GM21723 (cell line): ENCODE results near the gene POU6F1.

Experiments used
- ATAC-seq: cut with Tn5 transposase; IDR thresholded peaks from one replicate; pipeline ENCODE4 v1.9.1; 2021; ENCODE audit warnings: mild to moderate bottlenecking, moderate library complexity; ENCODE audit not compliant: unreplicated experiment

Gene POU6F1

GRCh38 chr12:51171884-51172514 lies 45.9 kb downstream of the POU6F1 start:
- peak; percentile 24 for ATAC-seq

- no peak for ATAC-seq
Observed at GRCh38 chr12:51163795-51164194, 54.1 kb downstream of the POU6F1 start.

- ATAC-seq = no peak
Observed at GRCh38 chr12:51162217-51162616, 55.6 kb downstream of the POU6F1 start.

DNA sequence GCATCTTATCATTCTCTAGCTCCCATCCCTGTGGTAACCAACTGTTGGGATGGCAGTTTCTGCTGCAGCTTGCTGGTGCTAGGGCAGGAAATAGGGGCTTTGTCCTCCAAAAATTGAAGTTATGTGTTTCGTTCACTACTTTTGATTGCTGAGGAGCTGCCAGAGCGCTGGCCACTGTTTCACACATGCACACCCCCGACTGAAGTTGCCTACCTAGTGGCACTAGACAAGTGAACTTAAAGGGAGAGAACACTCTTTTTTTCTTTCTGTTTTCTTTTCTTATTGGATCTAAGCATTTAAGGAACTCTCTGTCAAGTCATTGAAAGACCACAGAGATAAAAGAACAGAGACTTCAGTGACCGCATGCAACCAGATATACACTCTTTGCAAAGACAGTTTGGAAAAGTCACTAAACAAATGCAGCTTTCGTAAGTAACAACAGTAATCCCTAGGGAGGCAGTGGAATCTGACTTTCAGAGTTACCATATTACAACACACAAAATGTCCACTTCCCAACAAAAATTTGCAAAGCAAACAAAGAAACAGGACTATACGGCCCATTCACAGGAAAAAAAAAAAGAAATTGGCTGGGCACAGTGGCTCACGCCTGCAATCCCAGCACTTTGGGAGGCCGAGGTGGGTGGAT lies 56.9 kb downstream of the POU6F1 start:
- no peak for ATAC-seq

GRCh38 chr12:51156245-51156765 lies 61.6 kb downstream of the POU6F1 start:
- ATAC-seq = no peak

GRCh38 chr12:51152953-51153352 lies 64.9 kb downstream of the POU6F1 start:
- ATAC-seq = no peak

GRCh38 chr12:51150777-51151176 lies 67.1 kb downstream of the POU6F1 start:
- no peak for ATAC-seq

DNA sequence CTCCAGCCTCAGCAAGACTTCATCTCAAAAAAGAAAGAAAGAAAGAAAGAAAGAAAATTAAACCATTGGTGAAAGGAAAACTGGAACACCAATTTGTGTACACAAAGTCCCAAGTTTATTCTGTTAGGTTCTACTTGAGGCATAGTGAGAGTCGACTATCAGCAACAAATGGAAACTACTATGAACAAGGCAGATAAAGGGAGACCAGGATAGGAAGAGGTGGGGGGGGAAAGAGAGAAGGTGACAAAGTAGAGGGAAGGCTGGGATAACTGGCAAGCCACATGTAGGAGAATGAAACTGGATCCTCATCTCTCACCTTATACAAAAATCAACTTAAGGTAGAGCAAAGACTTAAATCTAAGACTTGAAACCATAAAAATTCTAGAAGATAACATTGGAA lies 70.6 kb downstream of the POU6F1 start:
- ATAC-seq = no peak

DNA sequence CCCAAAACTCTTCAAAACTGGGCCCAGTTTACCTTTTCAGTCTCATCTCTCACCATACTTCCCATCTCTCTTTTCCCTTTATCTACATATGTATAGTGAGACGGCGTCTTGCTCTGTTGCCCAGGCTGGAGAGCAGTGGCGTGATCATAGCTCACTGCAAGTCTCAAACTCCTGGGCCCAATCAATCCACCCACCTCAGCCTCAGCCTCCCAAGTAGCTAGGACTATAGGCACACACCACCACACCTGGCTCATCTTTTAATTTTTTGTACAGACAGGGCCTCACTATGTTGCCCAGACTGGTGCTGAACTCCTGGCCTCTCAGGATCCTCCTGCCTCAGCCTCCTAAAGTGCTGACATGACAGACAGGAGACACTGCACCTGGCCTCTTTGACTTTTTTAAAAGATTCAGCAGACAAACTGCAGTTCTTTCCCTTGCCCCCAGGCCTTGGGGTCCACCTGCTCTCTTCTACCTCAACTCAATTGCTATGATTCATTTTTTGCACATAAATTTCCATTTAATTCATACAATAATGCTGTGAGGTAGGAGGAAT lies 78.5 kb downstream of the POU6F1 start:
- no peak for ATAC-seq
